GM18519 (cell line): ENCODE measurements around the gene KLF13.

ENCODE experiments used
- ATAC-seq: cut with Tn5 transposase; IDR thresholded peaks from one replicate; pipeline ENCODE4 v1.9.1; 2021; ENCODE audit warnings: mild to moderate bottlenecking, moderate library complexity; ENCODE audit not compliant: unreplicated experiment, low FRiP score

Gene KLF13

GRCh38 chr15:31397851-31398661, 71.4 kb downstream of the KLF13 start:
- ATAC-seq, result no peak

- ATAC-seq, result no peak
Observed at GRCh38 chr15:31398677-31399301, 72.2 kb downstream of the KLF13 start.

- no peak for ATAC-seq
Observed at GRCh38 chr15:31399544-31400171, 73.0 kb downstream of the KLF13 start.

- ATAC-seq, result no peak
Observed at GRCh38 chr15:31400222-31400927, 73.7 kb downstream of the KLF13 start.

GRCh38 chr15:31401282-31401681, 74.6 kb downstream of the KLF13 start:
- no peak for ATAC-seq

GRCh38 chr15:31402003-31402402, 75.4 kb downstream of the KLF13 start:
- ATAC-seq, result no peak

- ATAC-seq, result no peak
Observed at GRCh38 chr15:31402511-31403056, 75.9 kb downstream of the KLF13 start.

GRCh38 chr15:31403096-31403495, 76.5 kb downstream of the KLF13 start:
- ATAC-seq, result no peak

GRCh38 chr15:31403606-31404005, 77.0 kb downstream of the KLF13 start:
- ATAC-seq, result no peak

- no peak for ATAC-seq
Observed at GRCh38 chr15:31404345-31404744, 77.7 kb downstream of the KLF13 start.

GRCh38 chr15:31405200-31405920, 78.7 kb downstream of the KLF13 start:
- no peak for ATAC-seq

- ATAC-seq, result no peak
Observed at GRCh38 chr15:31407376-31407775, 80.7 kb downstream of the KLF13 start.

- ATAC-seq, result no peak
Observed at GRCh38 chr15:31407851-31408250, 81.2 kb downstream of the KLF13 start.

GRCh38 chr15:31408724-31409123, 82.1 kb downstream of the KLF13 start:
- ATAC-seq, result no peak

- ATAC-seq, result no peak
Observed at GRCh38 chr15:31409171-31409570, 82.5 kb downstream of the KLF13 start.

- no peak for ATAC-seq
Observed at GRCh38 chr15:31412824-31413223, 86.2 kb downstream of the KLF13 start.

- no peak for ATAC-seq
Observed at GRCh38 chr15:31415201-31415600, 88.6 kb downstream of the KLF13 start.

- no peak for ATAC-seq
Observed at GRCh38 chr15:31419820-31420219, 93.2 kb downstream of the KLF13 start.

- ATAC-seq, result no peak
Observed at GRCh38 chr15:31427411-31427810, 100.8 kb downstream of the KLF13 start.
